NCI-H524 treated with DMSO at 0.1 percent for 48 hours (cell line): ENCODE measurements around the gene LIPK.

ENCODE experiments used
- DNase-seq: peaks from one replicate; lab custom pipeline; 2025; lab: John Stamatoyannopoulos, UW

LIPK gene

DNA sequence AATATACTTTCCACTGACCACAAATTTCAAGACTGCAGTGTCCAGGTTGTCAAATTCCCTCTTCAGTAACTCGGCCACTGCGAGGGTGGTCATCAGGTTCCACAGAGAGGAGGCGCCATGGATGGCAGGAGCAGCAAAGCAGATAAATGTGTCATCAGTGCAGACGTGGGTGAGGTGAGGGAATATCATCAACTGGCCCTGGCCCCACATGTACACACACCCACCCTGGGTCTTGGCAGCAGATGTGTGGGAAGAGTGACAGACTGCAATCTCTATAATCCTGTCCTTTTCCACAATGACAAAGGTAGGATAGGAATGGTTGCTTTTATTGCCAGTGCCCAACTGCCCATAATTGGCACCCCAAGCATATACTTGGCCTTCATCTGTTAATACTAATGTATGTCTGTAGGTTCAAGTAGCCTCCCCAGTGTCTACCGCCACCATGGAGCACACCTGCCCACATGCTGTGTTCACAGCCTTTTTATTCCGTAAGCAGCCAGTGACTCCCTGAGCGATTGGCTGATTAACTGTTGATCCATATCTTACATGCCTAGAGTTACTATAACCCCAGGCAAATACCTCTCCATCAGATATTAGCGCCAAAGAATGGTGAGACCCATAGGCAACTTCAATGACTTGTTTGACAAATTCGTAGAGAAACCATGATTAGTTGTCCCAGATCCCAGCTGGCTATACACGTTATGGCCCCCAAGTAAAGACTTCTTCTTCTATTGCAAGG, 80.2 kb downstream of the LIPK start:
- no peak for DNase-seq

DNA sequence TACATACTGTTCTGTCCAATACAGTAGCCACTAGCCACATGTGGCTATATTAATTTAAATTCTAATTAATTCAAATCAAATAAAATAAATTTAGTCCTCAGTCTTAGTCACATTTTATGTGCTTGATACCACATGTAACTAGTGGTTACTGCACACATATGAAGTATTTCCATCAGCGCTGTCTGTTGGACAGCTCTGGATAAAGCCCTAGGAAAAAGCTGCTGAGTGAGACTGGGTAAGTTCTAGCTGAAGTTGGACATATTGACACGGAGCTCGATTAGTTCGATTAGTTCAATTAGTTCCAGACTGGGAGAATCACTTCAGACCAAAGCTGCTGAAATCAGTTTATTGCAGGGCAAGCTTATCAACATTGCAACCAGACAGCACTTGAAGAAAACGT, 81.4 kb downstream of the LIPK start:
- no peak for DNase-seq

DNA sequence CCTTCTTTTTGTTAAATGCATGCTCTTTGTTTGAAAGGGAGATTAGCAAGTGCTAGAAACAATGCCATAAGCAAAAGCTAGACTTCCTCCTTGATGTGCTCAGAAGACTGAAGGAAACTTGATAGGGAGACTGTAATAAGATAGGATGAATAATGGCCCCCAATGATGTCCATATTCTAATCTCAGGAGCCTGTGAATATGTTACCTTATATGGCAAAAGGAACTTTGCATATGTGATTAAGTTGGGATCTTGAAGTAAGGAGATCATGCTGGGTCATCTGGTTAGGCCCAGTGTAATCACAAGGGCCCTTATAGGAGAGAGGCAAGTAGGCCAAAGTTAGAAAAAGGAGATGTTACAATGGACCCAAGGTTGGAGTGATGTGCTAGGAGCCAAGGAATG, 82.9 kb downstream of the LIPK start:
- DNase-seq: no peak

DNA sequence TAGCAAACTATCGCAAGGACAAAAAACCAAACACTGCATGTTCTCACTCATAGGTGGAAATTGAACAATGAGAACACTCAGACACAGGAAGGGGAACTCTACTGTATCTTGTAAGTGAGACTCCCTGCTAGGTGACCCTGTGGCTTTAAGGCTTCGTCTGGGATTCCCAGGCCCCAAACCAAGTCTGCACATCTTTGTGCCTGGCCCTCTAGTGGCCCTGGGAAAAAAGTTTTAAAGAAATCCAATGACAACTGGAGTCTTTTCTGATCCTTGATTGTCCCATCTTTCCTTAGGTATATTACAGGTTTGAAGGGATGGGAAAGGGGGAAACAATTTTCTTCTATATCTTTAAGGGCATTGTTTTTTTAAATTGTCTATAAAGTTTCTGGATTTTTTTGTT, 85.9 kb downstream of the LIPK start:
- DNase-seq: no peak

DNA sequence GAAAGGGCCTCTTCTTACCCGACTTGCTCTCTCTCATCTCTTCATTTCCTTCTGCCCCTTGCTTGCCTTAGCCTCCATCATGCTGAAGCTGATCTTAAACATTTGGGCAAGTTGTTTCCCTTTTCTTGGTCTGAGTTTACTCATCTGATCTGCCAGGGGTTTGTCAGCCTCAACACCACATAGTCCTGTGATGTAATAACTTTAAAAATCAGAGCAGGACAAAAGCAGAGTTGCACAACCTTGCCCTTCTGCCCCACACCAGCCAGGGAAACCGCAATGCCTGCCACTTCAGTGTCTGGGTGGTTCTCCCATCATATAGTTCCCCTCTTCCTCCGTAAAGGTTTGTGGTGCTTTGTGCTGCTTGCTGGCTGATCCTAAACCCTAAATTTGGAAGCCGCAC, 86.6 kb downstream of the LIPK start:
- DNase-seq: no peak

DNA sequence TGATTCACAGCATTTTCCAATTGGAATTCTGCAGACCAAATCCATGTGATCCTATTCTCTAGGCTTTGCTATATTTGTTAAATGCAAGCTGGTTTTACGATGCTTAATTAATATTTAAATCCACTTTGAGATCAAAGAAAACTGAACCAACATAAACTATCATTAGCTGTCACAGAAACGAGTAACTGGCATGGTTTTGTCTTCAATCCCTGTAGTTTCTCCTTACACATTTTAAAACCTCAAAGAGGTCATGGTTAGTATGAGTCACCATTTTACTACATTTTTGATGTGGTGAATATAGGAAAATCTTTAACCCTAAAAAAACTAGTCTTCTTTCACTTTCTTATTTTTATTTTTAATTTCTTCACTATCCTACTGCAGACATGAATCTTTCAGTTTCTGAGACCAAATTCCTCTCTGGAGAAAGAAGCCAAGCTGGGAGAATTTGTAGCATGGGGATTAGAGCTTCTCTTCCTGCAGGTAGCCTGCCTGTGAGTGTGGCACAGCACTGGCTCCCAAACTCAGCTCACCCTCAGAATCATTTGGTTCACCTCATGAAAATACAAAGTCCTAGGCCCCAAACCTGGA, 87.8 kb downstream of the LIPK start:
- DNase-seq: no peak

DNA sequence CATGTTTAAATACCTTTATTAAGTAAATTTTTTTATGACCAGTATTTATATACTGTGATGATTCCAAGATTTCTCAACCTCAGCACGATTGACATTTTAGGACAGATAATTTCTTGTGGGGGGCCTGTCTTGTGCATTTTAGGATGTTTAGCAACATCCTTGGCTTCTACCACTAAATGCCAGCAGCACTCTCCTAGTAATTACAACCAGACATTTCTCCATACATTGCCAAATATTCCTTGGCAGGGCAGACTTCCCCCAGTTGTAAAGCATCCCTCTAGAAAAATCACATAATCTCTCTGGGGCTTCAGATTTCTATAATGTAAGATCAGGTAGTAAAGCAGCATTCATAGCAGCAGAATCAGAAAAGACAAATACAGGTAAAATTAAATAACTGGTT, 88.7 kb downstream of the LIPK start:
- DNase-seq: no peak

DNA sequence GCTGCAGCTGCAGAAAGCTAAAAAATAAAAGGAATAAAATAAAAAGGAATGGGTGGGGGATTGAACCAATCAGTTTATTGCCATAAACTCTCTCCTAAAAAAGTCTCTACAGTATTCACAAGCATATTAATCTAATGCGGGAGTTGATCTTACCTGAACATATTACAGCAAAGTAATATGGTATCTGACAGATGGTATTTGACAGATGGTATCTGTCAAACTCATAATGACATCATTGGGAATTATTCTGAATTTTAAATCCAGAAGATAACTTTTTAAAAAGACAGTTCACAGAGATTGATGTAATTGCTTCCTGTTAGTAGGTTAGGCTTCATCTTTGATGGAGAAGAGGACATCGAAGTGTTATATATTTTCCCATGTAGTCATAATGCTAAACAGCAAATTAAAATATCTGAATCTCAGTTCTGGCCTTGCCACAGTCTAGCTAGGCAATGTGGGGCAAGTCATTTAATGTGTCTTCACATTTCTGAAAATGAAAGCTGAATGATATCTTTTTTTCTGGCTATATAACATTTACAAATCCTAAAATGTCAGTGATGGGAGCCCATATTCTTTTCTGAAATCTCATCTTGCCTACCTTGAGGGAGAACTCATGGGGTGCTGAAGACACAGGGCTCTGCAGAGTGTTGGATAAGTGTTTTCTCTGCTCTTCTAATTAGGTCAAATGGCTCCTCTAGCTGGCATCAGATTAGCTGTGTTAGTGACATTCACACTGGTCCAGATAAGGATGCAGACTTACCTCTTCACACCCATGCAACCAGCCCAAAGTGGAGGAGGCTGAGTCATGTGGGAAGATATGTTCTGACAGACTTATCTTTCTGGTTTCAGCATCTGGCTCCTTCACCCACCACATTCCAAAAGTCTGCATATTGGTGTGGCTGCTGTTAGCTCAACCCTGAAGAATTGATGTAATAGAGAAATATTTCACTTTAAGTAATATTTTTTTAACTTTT, 94.4 kb downstream of the LIPK start:
- peak; percentile 22 for DNase-seq
